ENCODE measurements around the gene MSMO1. TPM values are rescaled to one million over a fixed set of nuclear protein-coding genes. Genes with fewer than 3 reads are reported as not detected.

Gene MSMO1
- total and polyA plus RNA-seq, 10 of the 15 experiments (the other 5 are each of a cell fraction or from before 2014, with no cell fraction given): 63.6 to 168 (median 105) TPM

DNA sequence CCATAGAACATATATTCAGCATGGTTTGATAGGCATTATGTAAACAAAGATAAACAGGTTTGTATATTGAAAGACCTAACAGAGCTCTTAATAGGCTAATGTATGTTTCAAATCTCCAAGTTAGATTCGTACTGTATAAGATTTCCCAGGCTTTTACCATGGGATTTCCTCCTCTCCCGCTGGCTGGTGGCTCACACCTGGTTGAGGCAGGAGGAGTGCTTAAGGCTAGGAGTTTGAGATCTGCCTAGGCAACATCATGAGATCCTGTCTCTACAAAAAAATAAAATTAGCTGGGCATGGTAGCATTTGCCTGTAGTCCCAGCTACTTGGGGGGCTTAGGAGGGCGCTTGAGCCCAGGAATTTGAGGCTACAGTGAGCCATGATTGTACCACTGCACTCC, 56.7 kb downstream of the MSMO1 start:
- in situ Hi-C loops (cut with MboI) (no loop called here), intact Hi-C loops (cut with micrococcal nuclease; ENCODE audit: unreplicated experiment) (no loop called here)
- 0% methylated on average over 3 of the region's 3 CpGs for WGBS (ENCODE audit: insufficient coverage, insufficient replicate concordance, low lambda C conversion rate, missing lambda C conversion rate)
- no peaks in the 10 kb centered on the region for H3K9me3 ChIP-seq (replicated peaks; ENCODE audit: control insufficient read depth, insufficient read depth, low read length)
- H3K4me1 ChIP-seq (ENCODE audit: control insufficient read depth, insufficient read depth, low read length): no peaks in the 10 kb centered on the region
- ChIA-PET POLR2A (no interaction called here), SMC1A (ENCODE audit: uncharacterized antibody, unreplicated experiment) (interaction anchor here (1.5 to 1.9 kb wide), 2 partner anchors 8 to 253 kb away, joined by 3 to 5 read pairs; no protein-coding TSS in a partner anchor), RAD21 (ENCODE audit: unreplicated experiment) (interaction anchor here (1.2 kb wide), 1 partner anchor 9 kb away, joined by 4 read pairs; no protein-coding TSS in a partner anchor), CTCF (interaction anchor here (0.8 to 1.7 kb wide), 5 partner anchors 9 to 656 kb away, joined by 3 to 4 read pairs (median 3); no protein-coding TSS in a partner anchor)
- H2AFZ ChIP-seq (ENCODE audit: control insufficient read depth, low read depth, low read length): no peak overlapping the region
- FAIRE-seq (no peak), ATAC-seq (no peak), DNase-seq (ENCODE audit: low read depth, low spot score) (no peak)
- BruUV-seq (replicated peaks): no TSS peak
- no peaks in the 10 kb centered on the region for H3K36me3 ChIP-seq (ENCODE audit: control insufficient read depth in 2 of 2, insufficient read depth in 2 of 2, low read length in 1 of 2)
- no peak overlapping the region for H3K9ac ChIP-seq (ENCODE audit: control insufficient read depth, insufficient read depth, low read length)
- no peak overlapping the region for H3K4me2 ChIP-seq (ENCODE audit: control insufficient read depth, insufficient read depth)
- no peak overlapping the region for H3K27ac ChIP-seq (ENCODE audit: control insufficient read depth, insufficient read depth)
- no peaks in the 10 kb centered on the region for H4K20me1 ChIP-seq (ENCODE audit: control insufficient read depth, insufficient read depth)
- peaks cover 0 to 8% of the 10 kb centered on the region in 2 experiments; a peak in 2 of 4 replicates for H3K27me3 ChIP-seq (replicated peaks in 1 of 2; ENCODE audit: control insufficient read depth in 2 of 2, insufficient read depth in 2 of 2, low read length in 1 of 2)
- H3K79me2 ChIP-seq (ENCODE audit: control insufficient read depth, insufficient read depth, low read length): no peaks in the 10 kb centered on the region
- no peak overlapping the region for H3K4me3 ChIP-seq
- TF ChIP-seq FOXK2 (IDR thresholded peaks at IDR 0.05): no peak
- TF ChIP-seq, protein P1, sequence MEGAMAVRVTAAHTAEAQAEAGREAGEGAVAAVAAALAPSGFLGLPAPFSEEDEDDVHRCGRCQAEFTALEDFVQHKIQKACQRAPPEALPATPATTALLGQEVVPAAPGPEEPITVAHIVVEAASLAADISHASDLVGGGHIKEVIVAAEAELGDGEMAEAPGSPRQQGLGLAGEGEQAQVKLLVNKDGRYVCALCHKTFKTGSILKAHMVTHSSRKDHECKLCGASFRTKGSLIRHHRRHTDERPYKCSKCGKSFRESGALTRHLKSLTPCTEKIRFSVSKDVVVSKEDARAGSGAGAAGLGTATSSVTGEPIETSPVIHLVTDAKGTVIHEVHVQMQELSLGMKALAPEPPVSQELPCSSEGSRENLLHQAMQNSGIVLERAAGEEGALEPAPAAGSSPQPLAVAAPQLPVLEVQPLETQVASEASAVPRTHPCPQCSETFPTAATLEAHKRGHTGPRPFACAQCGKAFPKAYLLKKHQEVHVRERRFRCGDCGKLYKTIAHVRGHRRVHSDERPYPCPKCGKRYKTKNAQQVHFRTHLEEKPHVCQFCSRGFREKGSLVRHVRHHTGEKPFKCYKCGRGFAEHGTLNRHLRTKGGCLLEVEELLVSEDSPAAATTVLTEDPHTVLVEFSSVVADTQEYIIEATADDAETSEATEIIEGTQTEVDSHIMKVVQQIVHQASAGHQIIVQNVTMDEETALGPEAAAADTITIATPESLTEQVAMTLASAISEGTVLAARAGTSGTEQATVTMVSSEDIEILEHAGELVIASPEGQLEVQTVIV (IDR thresholded peaks at IDR 0.05; ENCODE audit: borderline replicate concordance, partially characterized antibody): no peak
- TF ChIP-seq, protein P2, sequence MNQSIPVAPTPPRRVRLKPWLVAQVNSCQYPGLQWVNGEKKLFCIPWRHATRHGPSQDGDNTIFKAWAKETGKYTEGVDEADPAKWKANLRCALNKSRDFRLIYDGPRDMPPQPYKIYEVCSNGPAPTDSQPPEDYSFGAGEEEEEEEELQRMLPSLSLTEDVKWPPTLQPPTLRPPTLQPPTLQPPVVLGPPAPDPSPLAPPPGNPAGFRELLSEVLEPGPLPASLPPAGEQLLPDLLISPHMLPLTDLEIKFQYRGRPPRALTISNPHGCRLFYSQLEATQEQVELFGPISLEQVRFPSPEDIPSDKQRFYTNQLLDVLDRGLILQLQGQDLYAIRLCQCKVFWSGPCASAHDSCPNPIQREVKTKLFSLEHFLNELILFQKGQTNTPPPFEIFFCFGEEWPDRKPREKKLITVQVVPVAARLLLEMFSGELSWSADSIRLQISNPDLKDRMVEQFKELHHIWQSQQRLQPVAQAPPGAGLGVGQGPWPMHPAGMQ (IDR thresholded peaks at IDR 0.05; ENCODE audit: borderline replicate concordance): no peak
- TF ChIP-seq, protein P3, sequence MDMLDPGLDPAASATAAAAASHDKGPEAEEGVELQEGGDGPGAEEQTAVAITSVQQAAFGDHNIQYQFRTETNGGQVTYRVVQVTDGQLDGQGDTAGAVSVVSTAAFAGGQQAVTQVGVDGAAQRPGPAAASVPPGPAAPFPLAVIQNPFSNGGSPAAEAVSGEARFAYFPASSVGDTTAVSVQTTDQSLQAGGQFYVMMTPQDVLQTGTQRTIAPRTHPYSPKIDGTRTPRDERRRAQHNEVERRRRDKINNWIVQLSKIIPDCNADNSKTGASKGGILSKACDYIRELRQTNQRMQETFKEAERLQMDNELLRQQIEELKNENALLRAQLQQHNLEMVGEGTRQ (IDR thresholded peaks at IDR 0.05; ENCODE audit: borderline replicate concordance, low read depth, low read length): no peak
- no peak for TF ChIP-seq WRNIP1 (IDR thresholded peaks at IDR 0.05; ENCODE audit: borderline replicate concordance, low read depth, low read length)
- TF ChIP-seq NR2C1 (IDR thresholded peaks at IDR 0.05): no peak
- TF ChIP-seq SPI1 (IDR thresholded peaks at IDR 0.05; ENCODE audit: borderline replicate concordance, insufficient read depth, low read depth, low read length): no peak
- no peak for TF ChIP-seq RFX5 (IDR thresholded peaks at IDR 0.05; ENCODE audit: low read depth, low read length)
- no peak for TF ChIP-seq TAF1 (IDR thresholded peaks at IDR 0.05; ENCODE audit: borderline replicate concordance, low read depth, low read length)
- no peak for TF ChIP-seq EED (IDR thresholded peaks at IDR 0.05; ENCODE audit: low read depth)
- TF ChIP-seq TCF12 (IDR thresholded peaks at IDR 0.05; ENCODE audit: low read depth, low read length): no peak

Measured in GM12878 (cell line).